Keratinocyte (primary cell): ENCODE data around the gene TMEM87A. TPM values are rescaled to one million over a fixed set of nuclear protein-coding genes. Genes with fewer than 3 reads are reported as not detected.

Experiments used
- DNase-seq: peaks from one replicate; pipeline ENCODE4 v3.0.0-alpha.2; 2011; ENCODE audit warnings: low read depth, missing footprints, low spot score
- FAIRE-seq: peaks from 2 replicates; lab custom pipeline; 2011; peaks lifted over from hg19 to GRCh38; lab: Jason Lieb, UNC
- H2AFZ ChIP-seq: 2 replicates; pipeline ENCODE4 v1.6.0; 2012; ENCODE audit warnings: low read length, control low read depth, inconsistent platforms; ENCODE audit not compliant: control insufficient read depth
- H3K27ac ChIP-seq: 2 replicates; pipeline ENCODE4 v1.5.1; 2011; ENCODE audit warnings: low read length; ENCODE audit not compliant: control insufficient read depth, insufficient read depth
- H3K27me3 ChIP-seq: 3 replicates; pipeline ENCODE4 v1.6.0; 2011; ENCODE audit warnings: low read length; ENCODE audit not compliant: control insufficient read depth, insufficient read depth; ENCODE audit errors: extremely low read depth
- H3K36me3 ChIP-seq, 2 experiments: 2 replicates in 1 of 2; 3 replicates in 1 of 2; pipeline ENCODE4 v1.5.1; 2011; ENCODE audit warnings: low read length in 2 of 2, mild to moderate bottlenecking in 1 of 2; ENCODE audit not compliant: control insufficient read depth in 2 of 2, insufficient read depth in 2 of 2; ENCODE audit errors: extremely low read depth in 1 of 2
- H3K4me1 ChIP-seq: 3 replicates; pipeline ENCODE4 v1.5.1; 2011; ENCODE audit warnings: low read length; ENCODE audit not compliant: control insufficient read depth, insufficient read depth; ENCODE audit errors: extremely low read depth
- H3K4me2 ChIP-seq: 3 replicates; pipeline ENCODE4 v1.6.0; 2011; ENCODE audit warnings: low read depth, low read length; ENCODE audit not compliant: control insufficient read depth, insufficient read depth; ENCODE audit errors: extremely low read depth
- H3K4me3 ChIP-seq, 3 experiments: fragments of 200-600 bp in 1 of 3; sonication (generic) in 1 of 3; 2 replicates in 2 of 3; 3 replicates in 1 of 3; pipeline ENCODE4 v1.5.1; 2011 to 2016; ENCODE audit warnings: low read length in 3 of 3, mild to moderate bottlenecking in 3 of 3, control low read depth in 2 of 3, inconsistent platforms in 1 of 3, low read depth in 1 of 3, mixed read lengths in 1 of 3, mixed run types in 1 of 3, moderate library complexity in 1 of 3; ENCODE audit not compliant: control insufficient read depth in 2 of 3, insufficient read depth in 2 of 3; ENCODE audit errors: extremely low read depth in 1 of 3
- H3K79me2 ChIP-seq: 2 replicates; pipeline ENCODE4 v1.6.0; 2012; ENCODE audit warnings: low read length; ENCODE audit not compliant: control insufficient read depth, insufficient read depth
- H3K9ac ChIP-seq: 3 replicates; pipeline ENCODE4 v1.6.0; 2011; ENCODE audit warnings: low read length; ENCODE audit not compliant: control insufficient read depth, insufficient read depth; ENCODE audit errors: extremely low read depth
- H3K9me1 ChIP-seq: 3 replicates; pipeline ENCODE4 v1.6.0; 2011; ENCODE audit warnings: low read length; ENCODE audit not compliant: control insufficient read depth, insufficient read depth; ENCODE audit errors: extremely low read depth
- H3K9me3 ChIP-seq: 2 replicates; pipeline ENCODE4 v1.5.1; 2012; ENCODE audit warnings: low read depth, low read length; ENCODE audit not compliant: control insufficient read depth
- H4K20me1 ChIP-seq: 3 replicates; pipeline ENCODE4 v1.6.0; 2011; ENCODE audit warnings: low read length; ENCODE audit not compliant: control insufficient read depth, insufficient read depth; ENCODE audit errors: extremely low read depth
- CTCF ChIP-seq, 3 experiments: IDR thresholded peaks in 1 of 3; conservative IDR thresholded peaks in 1 of 3; optimal IDR thresholded peaks in 1 of 3; 2 replicates in 2 of 3; 3 replicates in 1 of 3; pipeline versions ENCODE3 to v1.5.1; 2011; ENCODE audit warnings: low read length in 3 of 3, mild to moderate bottlenecking in 3 of 3, moderate library complexity in 2 of 3, control low read depth in 1 of 3, inconsistent platforms in 1 of 3; ENCODE audit not compliant: insufficient read depth in 2 of 3; ENCODE audit errors: extremely low read depth in 1 of 3
- EZH2 ChIP-seq: IDR thresholded peaks from one replicate; pipeline ENCODE4 v1.6.1; 2012; ENCODE audit warnings: inconsistent platforms, mild to moderate bottlenecking, low read length, moderate library complexity
- dilution Hi-C: fragments of 300-500 bp; cut with MboI; formaldehyde crosslinking; loops from one replicate; pipeline ENCODE4 v1.7.0; 2020; ENCODE audit warnings: low sequenced_read_pairs; ENCODE audit not compliant: extremely low pct_ligation_motif_present
- polyA plus RNA-seq, 5 experiments: library from polyadenylated mRNA; depleted of rRNA in 3 of 5; stranded (reverse) in 3 of 5; stranded (forward) in 1 of 5; unstranded in 1 of 5; fragments of >200 nt; gene quantifications; 1 replicate in 1 of 5; 2 replicates in 3 of 5; 3 replicates in 1 of 5; pipeline versions ENCODE4 v1.2.1 to v1.2.3, GENCODE V29; 2011 to 2012; ENCODE audit warnings: missing spikeins in 2 of 5, low read depth in 1 of 5, low replicate concordance in 1 of 5

Gene TMEM87A
- polyA plus RNA-seq, 1 donor (not counting 4 experiments of a cell fraction or from before 2014, with no cell fraction given), result 43.7 TPM

DNA sequence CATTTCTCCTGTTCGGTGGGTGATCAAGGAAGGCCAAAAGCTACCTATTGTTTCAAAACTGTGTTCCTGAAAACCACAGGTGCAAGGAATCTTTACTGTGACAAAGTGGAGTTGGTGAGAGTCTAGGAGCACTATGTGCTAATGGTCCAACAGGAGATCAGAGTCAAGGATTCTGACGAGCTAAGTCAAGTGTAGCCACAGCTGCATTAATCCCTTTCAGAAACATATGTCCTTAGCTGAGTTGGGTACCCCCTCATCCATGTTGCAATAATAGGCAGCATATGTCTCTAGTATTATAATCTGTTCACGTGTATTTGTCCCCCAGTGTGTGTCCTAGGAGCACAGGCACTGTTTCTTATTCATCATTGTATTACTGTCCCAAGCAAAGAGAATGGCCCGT is 66.8 kb downstream of the TMEM87A start:
- peak overlapping the region; percentile 95 for H3K4me2 ChIP-seq
- no peak overlapping the region for H2AFZ ChIP-seq
- no peak overlapping the region for H3K9ac ChIP-seq
- no peak for TF ChIP-seq CTCF (optimal IDR thresholded peaks at IDR 0.05 in 1 of 3, IDR thresholded peaks at IDR 0.05 in 1 of 3, conservative IDR thresholded peaks at IDR 0.05 in 1 of 3; ENCODE audit: extremely low read depth in 1 of 3, insufficient read depth in 2 of 3, low read length in 3 of 3)
- no peak for TF ChIP-seq EZH2
- no peaks in the 10 kb centered on the region for H4K20me1 ChIP-seq
- no peak overlapping the region for H3K4me3 ChIP-seq
- dilution Hi-C loops, result no loop called here
- DNase-seq (no peak), FAIRE-seq (no peak)
- peaks cover 4% of the 10 kb centered on the region for H3K9me1 ChIP-seq
- H3K36me3 ChIP-seq, result peaks cover 4 to 7% of the 10 kb centered on the region in 2 experiments
- H3K4me1 ChIP-seq, result peaks cover 11% of the 10 kb centered on the region
- H3K79me2 ChIP-seq, result peaks cover 36% of the 10 kb centered on the region
- no peaks in the 10 kb centered on the region for H3K27me3 ChIP-seq
- no peaks in the 10 kb centered on the region for H3K9me3 ChIP-seq
- H3K27ac ChIP-seq, result no peak overlapping the region

GRCh38 chr15:42203891-42204290 is 69.3 kb downstream of the TMEM87A start:
- H3K9ac ChIP-seq, result no peak overlapping the region
- no peaks in the 10 kb centered on the region for H3K27me3 ChIP-seq
- peaks cover 4% of the 10 kb centered on the region for H3K9me1 ChIP-seq
- peaks cover 1 to 3% of the 10 kb centered on the region in 2 experiments for H3K36me3 ChIP-seq
- TF ChIP-seq CTCF (optimal IDR thresholded peaks at IDR 0.05 in 1 of 3, IDR thresholded peaks at IDR 0.05 in 1 of 3, conservative IDR thresholded peaks at IDR 0.05 in 1 of 3; ENCODE audit: extremely low read depth in 1 of 3, insufficient read depth in 2 of 3, low read length in 3 of 3) (no peak), EZH2 (no peak)
- no peaks in the 10 kb centered on the region for H4K20me1 ChIP-seq
- no peak overlapping the region for H3K27ac ChIP-seq
- dilution Hi-C loops, result no loop called here
- H3K9me3 ChIP-seq, result no peaks in the 10 kb centered on the region
- H3K79me2 ChIP-seq, result peaks cover 39% of the 10 kb centered on the region
- DNase-seq, result no peak
- H2AFZ ChIP-seq, result no peak overlapping the region
- H3K4me3 ChIP-seq, result no peak overlapping the region
- FAIRE-seq, result no peak
- H3K4me2 ChIP-seq, result no peak overlapping the region
- H3K4me1 ChIP-seq, result peaks cover 11% of the 10 kb centered on the region
